ENCODE data around the gene MTREX. TPM values are rescaled to one million over a fixed set of nuclear protein-coding genes. Genes with fewer than 3 reads are reported as not detected.

The MTREX gene
- polyA plus RNA-seq, 1 donor (not counting 4 experiments of a cell fraction or from before 2014, with no cell fraction given), result 71.4 TPM

GRCh38 chr5:55324006-55324405, 16.2 kb downstream of the MTREX start:
- Histone ChIP-seq H3K9me1 (ENCODE audit: control insufficient read depth, extremely low read depth, insufficient read depth, low read length) (no peaks in the 10 kb centered on the region), H3K4me1 (ENCODE audit: control insufficient read depth, extremely low read depth, insufficient read depth, low read length) (no peaks in the 10 kb centered on the region), H2AFZ (ENCODE audit: control insufficient read depth, low read length) (no peak overlapping the region), H3K27me3 (ENCODE audit: control insufficient read depth, extremely low read depth, insufficient read depth, low read length) (no peaks in the 10 kb centered on the region), H3K4me2 (ENCODE audit: control insufficient read depth, extremely low read depth, insufficient read depth, low read depth, low read length) (no peak overlapping the region), H3K27ac (ENCODE audit: control insufficient read depth, insufficient read depth, low read length) (no peak overlapping the region), H3K4me3 (ENCODE audit: control insufficient read depth in 2 of 3, extremely low read depth in 1 of 3, insufficient read depth in 2 of 3, low read depth in 1 of 3, low read length in 3 of 3) (no peak overlapping the region), H4K20me1 (ENCODE audit: control insufficient read depth, extremely low read depth, insufficient read depth, low read length) (no peaks in the 10 kb centered on the region), H3K36me3 (ENCODE audit: control insufficient read depth in 2 of 2, extremely low read depth in 1 of 2, insufficient read depth in 2 of 2, low read length in 2 of 2) (peaks cover 2 to 4% of the 10 kb centered on the region in 2 experiments), H3K9ac (ENCODE audit: control insufficient read depth, extremely low read depth, insufficient read depth, low read length) (no peak overlapping the region), H3K79me2 (ENCODE audit: control insufficient read depth, insufficient read depth, low read length) (peaks cover 37% of the 10 kb centered on the region), H3K9me3 (ENCODE audit: control insufficient read depth, low read depth, low read length) (no peaks in the 10 kb centered on the region)
- dilution Hi-C loops (cut with MboI; ENCODE audit: extremely low pct_ligation_motif_present, low sequenced_read_pairs), result no loop called here
- TF ChIP-seq CTCF (optimal IDR thresholded peaks at IDR 0.05 in 1 of 3, IDR thresholded peaks at IDR 0.05 in 1 of 3, conservative IDR thresholded peaks at IDR 0.05 in 1 of 3; ENCODE audit: extremely low read depth in 1 of 3, insufficient read depth in 2 of 3, low read length in 3 of 3) (no peak), EZH2 (IDR thresholded peaks at IDR 0.05; ENCODE audit: low read length) (no peak)
- FAIRE-seq, result no peak
- no peak for DNase-seq (ENCODE audit: low read depth, low spot score)

GRCh38 chr5:55324815-55325418, 17.1 kb downstream of the MTREX start:
- peak overlapping the region; percentile 20 for H3K27ac ChIP-seq (ENCODE audit: control insufficient read depth, insufficient read depth, low read length)
- H3K36me3 ChIP-seq (ENCODE audit: control insufficient read depth in 2 of 2, extremely low read depth in 1 of 2, insufficient read depth in 2 of 2, low read length in 2 of 2), result peaks cover 5% of the 10 kb centered on the region in 2 experiments
- no peak overlapping the region for H3K9ac ChIP-seq (ENCODE audit: control insufficient read depth, extremely low read depth, insufficient read depth, low read length)
- dilution Hi-C loops (cut with MboI; ENCODE audit: extremely low pct_ligation_motif_present, low sequenced_read_pairs), result no loop called here
- no peaks in the 10 kb centered on the region for H3K9me3 ChIP-seq (ENCODE audit: control insufficient read depth, low read depth, low read length)
- no peak for FAIRE-seq
- H3K4me1 ChIP-seq (ENCODE audit: control insufficient read depth, extremely low read depth, insufficient read depth, low read length), result no peaks in the 10 kb centered on the region
- no peak for DNase-seq (ENCODE audit: low read depth, low spot score)
- no peaks in the 10 kb centered on the region for H4K20me1 ChIP-seq (ENCODE audit: control insufficient read depth, extremely low read depth, insufficient read depth, low read length)
- no peak overlapping the region for H2AFZ ChIP-seq (ENCODE audit: control insufficient read depth, low read length)
- no peak overlapping the region for H3K4me3 ChIP-seq (ENCODE audit: control insufficient read depth in 2 of 3, extremely low read depth in 1 of 3, insufficient read depth in 2 of 3, low read depth in 1 of 3, low read length in 3 of 3)
- H3K4me2 ChIP-seq (ENCODE audit: control insufficient read depth, extremely low read depth, insufficient read depth, low read depth, low read length), result no peak overlapping the region
- TF ChIP-seq CTCF (optimal IDR thresholded peaks at IDR 0.05 in 1 of 3, IDR thresholded peaks at IDR 0.05 in 1 of 3, conservative IDR thresholded peaks at IDR 0.05 in 1 of 3; ENCODE audit: extremely low read depth in 1 of 3, insufficient read depth in 2 of 3, low read length in 3 of 3) (peak in 2 of 3 experiments; percentile 26 to 48), EZH2 (IDR thresholded peaks at IDR 0.05; ENCODE audit: low read length) (no peak)
- no peaks in the 10 kb centered on the region for H3K27me3 ChIP-seq (ENCODE audit: control insufficient read depth, extremely low read depth, insufficient read depth, low read length)
- H3K9me1 ChIP-seq (ENCODE audit: control insufficient read depth, extremely low read depth, insufficient read depth, low read length), result no peaks in the 10 kb centered on the region
- peaks cover 29% of the 10 kb centered on the region for H3K79me2 ChIP-seq (ENCODE audit: control insufficient read depth, insufficient read depth, low read length)

Data from keratinocyte (primary cell).